NCI-H82 (cell line): ENCODE results near the gene AXIN1.
"Not testable (repeated sequence)": the region's sequence is repeated elsewhere in the genome, so short reads cannot be mapped to it uniquely, and the experiment has no call there.

Source experiments
- DNase-seq: peaks from one replicate; lab custom pipeline; 2025; lab: John Stamatoyannopoulos, UW

Gene AXIN1

DNA sequence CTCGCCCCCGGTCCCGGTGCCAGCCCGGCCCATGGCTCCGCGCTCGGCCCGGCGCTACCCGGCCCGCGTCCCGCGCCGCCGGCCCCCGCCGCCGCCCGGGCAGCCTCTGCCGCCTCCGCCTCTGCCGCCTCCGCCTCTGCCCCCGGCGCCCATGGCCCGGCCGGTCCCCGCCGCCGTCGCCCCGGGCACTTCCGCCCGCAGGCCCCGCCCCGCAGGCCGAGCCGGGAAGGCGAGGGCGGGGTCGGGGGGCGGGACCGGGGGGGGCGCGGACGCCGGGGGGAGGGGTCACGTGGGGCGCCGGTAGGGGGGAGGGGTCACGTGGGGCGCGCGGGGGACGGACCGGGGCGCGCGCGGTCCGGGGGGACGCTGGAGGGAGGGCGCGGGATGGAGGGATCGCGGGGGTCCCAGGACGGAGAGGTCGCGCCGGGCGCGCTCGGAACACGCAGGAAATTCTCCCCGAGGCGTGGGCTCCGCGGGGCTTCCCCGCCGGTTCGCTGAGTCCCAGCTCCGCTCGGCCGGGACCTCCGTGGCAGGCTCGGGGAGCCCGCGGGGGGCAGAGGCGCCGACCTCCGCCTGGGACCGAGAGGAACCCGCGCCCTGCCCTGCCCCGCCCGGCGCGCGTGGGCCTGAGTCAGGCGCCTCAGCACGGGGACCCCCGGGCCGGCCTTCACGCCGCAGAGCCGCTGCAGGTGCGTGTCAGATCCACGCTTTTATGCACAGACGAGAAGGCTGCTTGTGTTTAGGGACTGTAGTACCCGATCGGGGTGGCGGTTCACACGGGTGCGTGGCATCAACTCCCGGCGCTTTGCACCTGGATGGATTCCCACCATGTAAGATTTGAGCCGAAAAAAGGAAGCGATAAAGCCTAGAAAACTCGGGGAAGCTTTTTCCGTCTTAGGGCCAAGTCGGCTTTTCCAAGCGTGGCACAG, 29.5 kb upstream of the AXIN1 start, which contains the start of gene PGAP6:
TSS of gene PGAP6 (minus strand) at position 190 of the 929 bp plus-strand sequence. CDS start at position 33, 157 bp downstream.
- DNase-seq: peak; percentile 68

- peak; percentile 54 for DNase-seq
Observed at GRCh38 chr16:381012-381788, 28.7 kb upstream of the AXIN1 start.

DNA sequence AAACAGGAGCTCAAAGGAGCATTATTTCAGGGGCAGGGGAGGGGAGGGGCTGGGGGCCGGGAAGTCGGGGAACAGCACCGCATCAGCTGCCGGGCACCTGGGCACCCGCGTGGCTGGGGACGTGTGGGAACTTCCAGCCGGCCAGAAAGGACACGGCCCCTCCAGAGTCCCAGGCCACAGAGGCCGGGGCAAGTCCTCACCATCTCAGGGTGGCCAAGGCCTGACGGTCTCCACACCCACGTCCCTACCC, 28.2 kb upstream of the AXIN1 start:
- no peak for DNase-seq

DNA sequence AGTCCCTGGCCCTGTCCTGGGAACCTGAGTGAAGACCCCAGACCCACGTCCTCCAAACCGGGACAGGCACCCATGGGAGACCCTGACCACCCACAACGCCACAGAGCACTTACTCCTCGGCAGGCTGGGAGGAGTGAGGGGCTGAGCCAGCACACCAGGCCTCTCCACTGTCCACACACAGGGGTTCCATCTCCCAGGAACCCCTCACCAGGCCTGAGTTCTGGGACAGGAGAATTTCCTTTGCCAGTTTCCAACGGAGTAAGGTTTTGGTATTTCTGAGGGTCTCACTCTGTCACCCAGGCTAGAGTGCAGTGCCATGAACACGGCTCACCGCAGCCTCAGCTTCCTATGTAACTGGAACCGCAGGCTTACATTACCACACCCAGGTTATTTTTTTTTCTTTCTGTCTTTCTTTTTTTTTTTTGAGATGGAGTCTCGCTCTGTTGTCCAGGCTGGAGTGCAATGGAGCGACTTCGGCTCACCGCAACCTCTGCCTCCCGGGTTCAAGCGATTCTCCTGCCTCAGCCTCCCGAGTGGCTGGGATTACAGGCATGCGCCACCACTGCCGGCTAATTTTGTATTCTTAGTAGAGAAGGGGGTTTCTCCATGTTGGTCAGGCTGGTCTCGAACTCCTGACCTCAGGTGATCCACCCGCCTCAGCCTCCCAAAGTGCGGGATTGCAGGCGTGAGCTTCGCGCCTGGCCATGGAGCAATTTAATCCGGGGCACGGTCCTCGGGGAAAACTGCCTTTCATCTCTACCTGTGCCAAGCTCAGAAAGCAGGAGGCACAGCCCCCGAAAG, 27.6 kb upstream of the AXIN1 start:
- no peak for DNase-seq

- no peak for DNase-seq
Observed at GRCh38 chr16:379183-379960, 26.8 kb upstream of the AXIN1 start.

DNA sequence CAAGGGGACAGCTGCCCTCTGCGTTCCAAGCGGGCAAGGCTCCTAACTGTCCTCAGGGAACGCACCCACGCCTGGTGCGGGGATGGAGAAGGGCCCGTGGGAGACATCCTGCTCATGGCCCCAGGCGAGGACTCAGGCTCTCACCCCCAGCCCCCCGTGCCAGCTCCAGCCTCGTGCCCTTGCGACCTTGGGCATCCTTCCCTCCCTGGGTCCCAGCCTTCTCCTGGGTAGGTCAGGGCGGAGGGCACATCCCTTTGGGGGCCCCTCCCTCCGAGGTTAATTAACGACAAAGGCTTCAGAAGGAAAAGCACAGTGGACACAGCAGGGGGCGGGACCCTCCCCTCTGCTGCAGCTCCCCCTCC, 26.3 kb upstream of the AXIN1 start:
- no peak for DNase-seq

GRCh38 chr16:378113-378820, 25.7 kb upstream of the AXIN1 start:
- not testable (repeated sequence) for DNase-seq

DNA sequence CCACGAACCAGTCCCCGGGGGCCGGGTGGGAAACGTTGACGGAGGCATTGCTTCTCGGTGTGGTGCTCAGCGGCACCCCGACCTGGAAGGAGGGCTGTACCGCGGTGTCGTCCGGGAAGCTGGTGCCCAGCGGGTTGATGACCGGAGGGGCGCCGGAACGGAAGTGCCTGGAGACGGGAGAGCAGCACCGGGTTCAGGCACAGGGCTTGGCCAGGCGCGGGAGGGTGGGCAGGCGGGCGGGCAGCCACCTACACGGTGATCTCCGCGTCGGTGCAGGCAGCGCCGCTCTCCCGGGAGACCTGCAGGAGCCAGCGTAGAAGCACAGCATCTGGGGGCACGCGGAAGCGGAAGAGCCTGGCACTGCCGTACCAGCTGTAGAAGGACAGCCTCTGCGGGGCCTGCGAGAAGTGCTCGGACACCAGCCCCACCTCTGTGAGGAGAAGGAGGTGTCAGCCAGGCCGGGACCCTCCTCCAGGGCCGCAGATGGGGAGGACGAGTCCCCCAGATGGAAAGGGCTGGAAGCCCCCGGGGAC, 25.0 kb upstream of the AXIN1 start:
- DNase-seq: no peak

DNA sequence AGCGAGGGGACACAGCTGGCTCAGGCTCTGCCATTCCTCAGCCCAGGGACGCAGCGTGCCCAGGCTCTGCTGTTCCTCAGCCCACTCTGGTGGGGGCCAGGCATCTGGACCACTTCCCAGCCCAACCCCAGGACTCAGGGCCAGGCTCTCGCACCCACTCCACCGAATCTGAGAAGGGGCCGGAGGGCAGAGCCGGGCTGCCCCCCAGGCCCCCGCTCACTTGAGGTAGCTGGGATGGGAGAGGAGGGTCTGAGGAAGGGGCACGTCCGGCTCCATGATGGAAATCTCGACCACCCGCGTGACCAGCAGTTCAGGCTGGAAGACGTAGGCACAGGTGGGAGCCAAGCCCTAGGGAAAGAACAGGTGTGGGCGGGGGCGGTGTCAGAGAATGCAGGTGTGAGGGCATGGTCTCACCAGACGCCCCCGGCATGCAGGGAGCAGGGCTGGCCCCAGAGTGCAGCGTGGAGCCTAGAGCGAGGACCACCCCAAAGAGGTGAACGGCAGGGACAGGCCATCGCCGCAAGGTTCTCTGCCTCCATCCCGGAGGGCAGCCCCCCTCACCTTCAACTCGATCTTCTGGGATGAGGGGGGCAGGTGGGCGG, 24.4 kb upstream of the AXIN1 start:
- no peak for DNase-seq

- no peak for DNase-seq
Observed at GRCh38 chr16:375927-376816, 23.6 kb upstream of the AXIN1 start.

GRCh38 chr16:375212-375611, 22.7 kb upstream of the AXIN1 start:
- DNase-seq: no peak

DNA sequence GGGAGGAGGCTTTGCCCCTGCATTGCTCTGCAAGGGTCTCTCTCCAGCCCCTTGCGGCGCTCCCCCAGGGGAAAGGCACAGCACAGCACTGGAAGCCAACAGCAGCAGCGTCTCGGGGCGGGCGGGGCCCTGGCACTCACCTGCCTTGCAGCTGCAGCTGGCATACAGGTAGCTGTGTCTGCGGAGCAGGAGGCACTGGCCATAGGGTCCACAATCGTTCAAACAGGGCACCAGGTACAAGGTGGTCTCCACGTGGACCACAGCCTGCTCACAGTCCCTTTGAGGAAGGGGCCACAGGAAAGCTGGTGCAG, 22.0 kb upstream of the AXIN1 start:
- DNase-seq: no peak

GRCh38 chr16:373848-374615, 21.5 kb upstream of the AXIN1 start:
- no peak for DNase-seq

DNA sequence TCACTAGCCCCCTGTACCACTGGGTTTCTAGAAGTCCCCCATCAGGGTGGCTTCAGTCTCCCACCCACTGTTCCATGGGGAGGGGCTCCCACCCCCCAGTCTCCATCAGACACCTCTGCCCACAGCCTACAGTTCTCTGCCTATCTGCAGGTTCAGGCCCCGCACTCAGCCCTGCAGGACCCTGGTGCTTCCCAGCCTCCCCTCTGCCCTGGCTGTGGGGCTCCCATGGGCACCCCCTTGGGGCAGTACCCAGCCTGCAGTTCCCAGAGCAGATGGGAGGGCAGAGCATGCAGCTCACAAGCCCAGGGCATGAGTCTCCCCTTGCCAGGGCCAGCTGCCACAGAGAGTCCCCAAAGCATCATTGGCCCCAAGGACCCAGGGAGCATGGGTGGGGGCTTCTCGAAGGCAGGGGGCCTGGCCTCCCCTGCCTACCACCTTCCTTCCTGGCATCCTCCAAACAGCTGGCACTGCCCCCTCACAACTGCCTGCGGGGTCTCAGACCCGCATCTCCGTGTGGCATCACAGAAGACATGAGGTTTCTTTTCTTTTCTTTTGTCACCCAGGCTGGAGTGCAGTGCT, 20.6 kb upstream of the AXIN1 start:
- DNase-seq: no peak

DNA sequence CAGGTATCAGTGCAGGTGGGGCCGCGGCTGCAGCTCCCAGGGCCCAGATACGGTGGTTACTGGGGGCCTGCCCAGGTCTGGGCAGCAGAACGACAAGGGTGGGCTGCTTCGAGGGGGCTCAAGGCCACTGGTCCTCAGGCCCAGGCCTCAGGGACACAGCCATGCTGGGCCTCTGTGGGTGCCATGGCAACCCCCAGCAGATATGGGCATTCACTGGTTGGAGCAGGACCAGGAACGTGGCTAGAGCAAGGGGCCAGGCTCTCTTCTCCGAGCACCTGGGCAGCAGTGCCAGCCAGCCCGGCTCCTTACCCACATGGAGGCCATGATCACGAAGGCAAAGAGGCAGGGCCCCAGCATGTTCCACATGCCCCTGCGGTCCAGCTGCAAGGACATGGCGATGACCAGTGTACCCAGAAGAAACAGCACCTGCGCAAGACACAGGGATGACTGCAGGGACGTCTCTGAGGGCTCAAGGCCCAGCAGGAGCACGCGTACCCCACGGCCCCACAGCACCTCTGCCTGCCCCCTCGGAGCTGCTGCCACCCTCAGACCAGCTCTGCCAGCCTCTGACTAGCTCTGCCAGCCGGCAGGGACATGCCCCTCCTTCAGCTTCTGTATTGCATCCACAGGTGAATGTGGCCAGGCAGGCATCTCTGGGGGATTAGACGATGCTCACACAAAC, 19.9 kb upstream of the AXIN1 start:
- DNase-seq: no peak

- peak; percentile 60 for DNase-seq
Observed at GRCh38 chr16:371515-372301, 19.2 kb upstream of the AXIN1 start.

DNA sequence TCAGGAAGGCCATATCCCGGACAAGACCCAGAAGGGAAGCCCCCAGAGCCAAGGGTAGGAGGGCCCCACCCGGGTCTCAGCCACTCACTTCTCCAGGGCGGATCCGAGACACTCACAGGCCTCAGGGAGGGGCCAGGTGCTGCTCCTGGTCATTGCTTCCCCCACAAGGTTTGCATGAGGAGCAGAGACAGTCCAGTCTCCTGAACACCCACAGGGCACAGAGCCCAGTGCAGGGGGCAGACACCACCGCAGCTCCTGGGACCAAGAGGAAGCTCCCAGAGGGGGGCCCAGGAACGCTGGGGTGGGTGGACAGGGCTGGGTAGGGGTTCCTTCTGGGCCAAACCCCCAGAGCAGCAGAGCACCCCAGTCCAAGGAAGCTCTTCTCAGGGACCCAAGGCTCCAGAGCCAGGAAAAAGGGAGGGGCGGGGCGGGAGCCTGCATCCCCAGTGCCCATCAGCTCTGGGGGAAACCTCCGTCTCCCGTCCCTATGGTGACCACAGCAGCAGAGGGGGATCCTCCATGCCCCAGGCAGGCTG, 18.5 kb upstream of the AXIN1 start:
- peak; percentile 37 for DNase-seq
